Activated gamma-delta T cell treated with Interleukin-2 at 50 U/mL for 16 hours (primary cell): ENCODE measurements around the gene LAMA2.
"Not testable (repeated sequence)": the region's sequence is repeated elsewhere in the genome, so short reads cannot be mapped to it uniquely, and the experiment has no call there.

ENCODE experiments used
- DNase-seq: peaks from one replicate; pipeline ENCODE4 v3.0.0-alpha.2; 2020

LAMA2 gene

DNA sequence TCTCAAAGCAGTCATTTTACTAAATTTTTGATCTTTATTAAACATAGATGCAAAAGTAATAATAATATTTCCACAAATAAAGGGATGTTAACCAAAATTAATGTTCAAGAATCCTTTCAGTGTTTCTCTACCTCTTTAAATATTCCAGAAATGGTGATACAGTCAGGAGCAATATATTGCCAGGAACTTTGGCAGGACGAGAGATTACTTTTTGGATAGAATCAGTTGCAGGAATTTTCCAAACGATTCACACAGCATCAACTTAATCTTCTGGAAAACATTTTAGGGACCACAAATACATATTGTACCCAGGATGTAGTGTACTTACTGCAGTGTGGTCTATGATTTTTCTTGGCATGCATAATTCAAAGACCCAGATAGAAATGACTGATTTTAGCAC, 125.7 kb downstream of the LAMA2 start:
- no peak for DNase-seq

DNA sequence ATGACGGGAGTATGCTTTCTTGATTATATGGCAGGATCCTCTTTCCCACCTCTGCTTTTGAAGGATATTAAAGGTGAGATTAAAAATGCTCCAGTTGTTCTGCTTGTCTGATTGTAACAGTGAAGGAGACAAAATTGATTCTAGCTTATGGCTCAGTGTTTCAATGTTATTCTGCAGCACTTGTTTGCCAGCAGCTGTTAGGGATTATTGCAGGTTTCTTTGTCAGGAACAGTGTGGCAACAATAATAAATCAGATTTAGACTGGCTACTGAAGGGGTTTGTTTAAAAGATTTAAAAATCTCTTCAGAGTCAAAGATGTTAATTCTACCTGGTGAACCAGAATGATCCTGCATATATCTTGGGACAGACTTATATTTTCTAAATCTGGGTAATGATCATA, 126.9 kb downstream of the LAMA2 start:
- no peak for DNase-seq

DNA sequence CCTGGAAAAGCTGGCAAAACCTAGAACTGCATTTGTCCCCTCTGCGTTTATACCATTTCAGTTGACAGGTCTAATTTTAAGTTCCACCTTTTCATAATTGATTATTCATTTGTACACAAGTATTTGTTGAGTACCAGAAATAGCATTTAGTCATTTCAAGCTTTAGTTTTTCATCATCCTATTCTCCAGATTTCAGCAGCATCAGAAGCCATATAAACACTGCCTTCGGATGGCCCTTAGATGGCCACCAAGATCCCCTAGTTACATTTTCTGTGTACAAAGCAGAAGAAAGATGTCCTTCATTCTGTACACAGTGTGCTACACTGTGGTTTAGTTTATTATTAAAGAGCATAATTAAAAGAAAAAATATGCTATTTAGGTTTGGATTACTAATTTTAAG, 131.4 kb downstream of the LAMA2 start:
- no peak for DNase-seq

DNA sequence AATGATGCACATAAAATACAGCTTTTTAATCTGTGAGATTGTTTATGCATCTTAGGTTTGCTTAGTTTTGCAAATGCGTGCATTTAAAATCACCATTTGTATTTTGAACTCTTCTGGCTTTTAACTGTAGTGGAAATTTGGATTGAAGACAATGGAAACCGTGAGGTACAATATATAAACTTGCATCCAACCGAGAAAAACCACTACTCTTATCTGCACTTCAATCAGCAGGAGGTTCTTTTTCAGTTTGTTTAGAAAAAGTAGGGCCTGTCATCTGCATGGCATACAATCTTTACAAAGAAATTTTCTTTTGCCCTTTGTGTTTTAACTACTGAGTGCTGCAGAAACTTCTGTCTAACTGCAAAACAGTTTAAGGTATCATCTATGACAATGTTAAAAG, 132.8 kb downstream of the LAMA2 start:
- DNase-seq = no peak

DNA sequence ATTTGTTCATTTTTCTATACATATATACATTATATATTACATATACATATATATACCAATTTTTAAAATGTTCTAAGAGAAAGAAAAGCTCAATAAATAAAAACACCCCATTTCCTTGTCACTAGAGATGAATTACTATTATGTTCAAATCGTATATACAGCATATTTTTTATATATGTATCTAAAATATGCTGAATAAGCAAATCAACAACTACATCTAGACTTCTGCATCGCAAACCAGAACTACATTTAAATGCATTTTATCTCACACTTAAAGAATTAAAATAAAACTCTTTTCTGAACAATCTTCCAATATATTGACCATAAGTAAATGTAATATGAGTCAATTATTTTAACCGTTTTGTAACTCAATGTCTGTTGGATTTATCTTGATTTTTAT, 133.9 kb downstream of the LAMA2 start:
- no peak for DNase-seq

DNA sequence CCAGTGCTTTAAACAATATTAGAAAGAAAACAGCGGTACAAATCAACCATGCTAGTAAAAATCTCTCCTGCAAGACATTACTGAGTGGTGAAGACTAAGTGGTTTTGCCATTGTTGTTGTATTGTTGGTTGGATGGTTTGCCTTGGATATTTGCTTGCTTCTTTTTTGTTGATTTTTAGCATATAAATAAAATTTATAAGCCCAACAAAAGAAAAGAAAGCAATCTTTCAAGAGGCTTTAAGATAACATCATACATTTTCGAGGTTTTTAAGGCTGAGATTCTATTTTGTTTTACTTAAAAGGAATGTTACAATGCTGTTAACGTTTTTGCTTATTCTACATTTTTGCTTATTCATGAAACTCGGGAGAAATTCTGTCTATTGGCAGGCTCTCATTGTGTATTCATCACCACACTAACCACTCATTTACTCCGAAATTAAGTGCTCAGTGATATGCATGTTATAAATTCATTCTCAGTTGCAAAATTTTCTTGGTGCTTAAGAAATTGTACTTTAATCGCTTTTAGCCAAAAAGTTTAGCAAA, 139.1 kb downstream of the LAMA2 start:
- DNase-seq = no peak

DNA sequence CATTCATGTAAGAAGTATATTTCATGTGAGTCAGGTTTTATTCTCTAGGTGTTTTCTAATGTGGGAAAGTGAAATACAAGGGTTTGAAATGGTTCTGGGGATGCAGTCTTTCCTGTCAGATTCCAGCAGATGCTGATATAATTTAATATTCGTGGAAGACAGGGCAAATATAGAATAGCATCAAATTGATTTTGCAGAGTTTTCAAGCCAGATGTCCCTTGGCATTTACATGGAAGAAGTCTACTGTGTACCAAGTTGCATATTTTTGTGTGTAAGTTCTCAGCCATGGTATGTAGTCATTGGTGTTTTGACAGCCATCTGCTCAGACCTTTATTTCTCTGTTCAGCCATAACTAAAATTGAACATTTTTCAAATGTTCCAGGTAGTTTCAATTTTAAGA, 143.7 kb downstream of the LAMA2 start:
- no peak for DNase-seq

DNA sequence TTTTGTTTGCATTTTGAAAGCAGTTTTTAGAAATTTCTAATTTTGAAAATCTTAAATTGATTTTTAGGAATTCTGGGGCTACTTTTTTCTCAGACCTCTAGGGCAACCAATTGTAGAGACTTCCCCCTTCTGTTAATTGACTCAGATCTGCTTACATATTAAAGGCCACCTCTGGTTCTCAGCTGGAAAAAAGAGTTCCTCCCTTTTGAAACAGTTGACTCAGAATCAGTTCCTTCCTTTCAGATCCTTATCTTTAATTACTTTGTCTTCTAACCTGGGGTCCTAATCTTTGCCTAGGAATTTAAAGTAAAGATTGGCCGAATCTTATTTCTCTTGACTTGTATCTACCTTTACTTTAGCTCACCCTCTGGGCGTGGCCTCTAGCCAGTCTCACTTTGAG, 146.8 kb downstream of the LAMA2 start:
- DNase-seq = no peak

DNA sequence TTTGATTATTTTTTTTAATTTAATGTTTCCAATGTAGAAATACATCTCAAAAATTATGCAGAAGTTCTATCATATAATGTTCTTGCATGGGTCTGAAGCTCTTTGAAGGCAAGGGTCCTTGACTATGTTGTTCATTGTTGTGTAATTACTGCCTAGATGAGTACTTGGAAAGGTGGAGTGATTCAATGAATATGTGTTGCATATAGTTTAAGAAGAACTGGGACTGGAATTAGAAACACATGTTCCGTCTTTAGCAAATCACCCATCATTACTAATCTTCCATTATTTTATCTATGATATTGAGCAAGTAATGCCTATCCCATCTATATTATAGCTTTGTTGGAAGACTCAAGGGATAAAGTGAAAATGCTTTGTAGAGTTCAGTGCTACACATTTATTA, 147.3 kb downstream of the LAMA2 start:
- no peak for DNase-seq

DNA sequence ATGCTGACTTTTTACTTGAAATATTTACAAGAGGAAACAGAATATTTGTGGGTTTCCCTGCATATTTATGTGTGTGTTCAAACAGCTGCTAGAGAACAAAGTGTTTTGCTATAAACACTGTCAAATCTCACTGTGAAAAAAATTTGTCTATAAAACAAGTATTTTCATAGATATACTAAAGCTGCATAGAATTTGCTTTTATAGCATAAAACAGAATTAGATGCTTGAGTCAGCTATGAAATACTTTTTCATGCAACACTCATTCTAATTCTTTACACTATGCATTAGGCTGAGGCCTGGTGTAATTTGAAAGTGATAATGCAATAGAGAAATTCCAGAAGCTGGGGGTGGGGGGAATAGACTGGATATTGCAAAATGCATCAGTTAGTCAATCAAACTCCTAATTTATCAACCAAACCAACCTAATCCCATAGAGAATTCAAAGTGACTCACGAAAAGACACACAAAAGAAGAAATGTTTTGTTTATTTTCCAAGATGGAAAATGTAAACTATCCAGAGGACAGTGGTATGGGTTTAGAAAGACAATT, 148.2 kb downstream of the LAMA2 start:
- DNase-seq = no peak

DNA sequence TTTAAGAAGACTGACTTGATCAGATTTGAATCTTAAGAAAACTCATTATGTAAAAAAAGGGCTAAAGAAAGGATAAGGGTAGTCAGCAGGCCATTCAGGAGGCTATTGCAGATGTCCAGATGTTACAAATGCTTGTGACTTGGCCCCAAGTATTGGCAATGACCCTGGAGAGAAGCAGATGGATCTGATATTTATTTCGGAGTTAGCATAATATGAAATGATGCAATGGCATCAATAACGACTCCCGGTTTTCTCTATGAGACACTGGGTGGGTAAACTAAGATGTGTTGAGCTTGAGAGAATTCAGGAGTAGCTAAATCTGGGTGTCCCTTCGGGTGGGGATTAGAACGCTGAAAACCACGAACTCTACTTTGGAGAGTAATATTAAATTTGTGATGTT, 149.7 kb downstream of the LAMA2 start:
- no peak for DNase-seq

DNA sequence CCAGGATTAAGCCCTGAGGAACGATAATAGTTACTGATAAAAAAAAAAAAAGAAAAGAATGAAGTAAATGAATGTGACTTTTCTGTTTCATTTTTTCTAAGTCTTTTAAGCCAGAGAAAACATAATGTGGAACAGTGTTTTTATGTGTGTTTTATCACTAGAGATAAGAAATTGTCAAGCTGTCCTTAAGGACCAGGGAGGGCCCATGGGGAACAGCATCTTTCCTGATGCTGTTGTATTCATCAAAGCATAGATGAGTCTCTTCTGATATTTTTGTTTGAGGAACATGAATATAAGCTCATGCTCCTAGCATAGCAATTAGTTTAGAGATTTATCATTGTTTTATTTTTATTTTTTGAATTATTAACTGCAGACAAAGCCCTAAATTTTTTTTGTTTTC, 150.2 kb downstream of the LAMA2 start:
- no peak for DNase-seq

DNA sequence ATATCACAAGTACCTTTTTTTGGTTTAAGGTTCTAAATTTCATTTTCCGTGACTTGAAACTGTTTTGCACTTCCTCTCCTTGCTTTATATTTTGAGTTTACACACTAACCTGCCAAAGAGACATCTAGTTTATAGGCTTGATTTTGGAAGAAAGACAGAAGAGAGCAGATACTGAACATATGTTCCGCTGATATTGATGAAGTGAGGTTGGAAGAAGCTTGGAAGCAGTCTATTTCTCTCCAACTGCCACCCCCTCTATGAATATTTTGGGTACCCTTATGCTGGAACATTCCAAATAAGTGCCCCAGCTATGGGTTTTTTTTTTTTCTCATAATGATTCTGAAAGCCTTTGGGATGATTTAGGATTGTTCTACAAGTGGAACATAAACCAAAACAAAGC, 150.6 kb downstream of the LAMA2 start:
- no peak for DNase-seq

DNA sequence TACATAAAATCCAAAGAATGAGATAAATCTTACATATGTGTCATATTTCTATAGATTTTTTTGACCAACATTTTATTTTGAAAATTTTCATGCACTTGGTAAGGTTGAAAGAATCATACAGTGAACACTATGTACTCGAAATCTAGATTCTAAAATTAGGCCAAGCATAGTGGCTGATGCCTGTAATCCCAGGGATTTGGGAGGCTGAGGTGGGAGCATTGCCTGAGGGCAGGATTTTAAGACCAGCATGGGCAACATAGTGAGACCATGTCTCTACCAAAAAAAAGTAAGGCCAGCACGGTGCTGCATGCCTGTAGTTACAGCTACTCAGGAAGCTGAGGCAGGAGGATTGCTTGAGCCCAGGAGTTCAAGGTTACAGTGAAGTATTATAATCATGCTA, 158.6 kb downstream of the LAMA2 start:
- DNase-seq = no peak

DNA sequence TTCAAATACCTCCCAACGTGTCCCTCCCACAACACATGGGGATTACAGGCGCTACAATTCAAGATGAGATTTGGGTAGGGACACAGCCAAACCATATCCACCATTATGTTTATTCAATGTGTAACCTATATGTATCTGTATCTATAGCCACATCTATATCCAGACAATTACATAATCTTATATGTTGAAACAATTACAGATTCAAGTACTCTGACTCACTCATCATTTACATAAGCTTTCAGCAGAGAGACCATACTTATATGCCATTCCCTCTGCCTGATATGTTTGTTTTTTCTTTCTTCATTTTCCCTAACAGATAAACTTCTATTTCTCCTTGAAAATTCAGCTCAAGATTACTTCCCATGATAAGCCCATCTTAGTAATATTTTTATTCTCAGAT, 163.6 kb downstream of the LAMA2 start:
- no peak for DNase-seq

DNA sequence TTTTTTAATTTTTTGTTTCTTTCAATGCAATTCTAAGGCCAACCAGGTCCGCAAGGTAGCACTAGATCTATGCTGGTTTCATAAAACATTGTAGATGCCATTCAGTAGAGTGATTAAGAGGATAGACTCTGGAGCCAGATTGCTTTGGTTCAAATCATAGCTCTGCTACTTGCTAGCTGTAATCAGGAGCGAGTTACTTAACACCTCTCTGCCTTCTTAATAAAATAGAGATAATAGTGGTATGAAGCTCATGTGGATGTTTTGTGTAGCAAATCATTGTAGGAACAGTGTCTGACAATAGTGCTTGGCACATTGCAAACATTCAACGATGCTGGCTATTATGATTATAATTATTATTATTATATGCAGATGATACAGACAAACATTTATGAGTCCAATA, 164.9 kb downstream of the LAMA2 start:
- no peak for DNase-seq

DNA sequence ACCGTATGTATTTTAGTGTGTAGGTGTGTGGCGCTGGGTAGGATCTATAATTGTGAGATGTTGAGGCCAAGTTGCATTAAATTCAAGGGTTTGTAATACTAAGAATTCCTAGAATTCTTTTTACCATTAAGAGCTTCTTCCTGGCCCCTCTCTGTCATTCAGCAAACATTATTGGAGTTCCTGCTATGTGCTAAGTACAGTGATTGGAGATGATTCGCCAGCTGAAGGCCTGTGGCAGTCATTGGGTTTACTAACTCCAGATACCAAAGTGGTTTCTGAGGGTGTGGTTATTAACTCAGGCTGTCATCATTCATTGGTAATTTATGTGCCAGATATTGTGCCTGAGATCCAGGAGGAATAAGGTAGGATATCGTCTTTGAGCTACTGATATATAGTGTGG, 167.1 kb downstream of the LAMA2 start:
- no peak for DNase-seq

DNA sequence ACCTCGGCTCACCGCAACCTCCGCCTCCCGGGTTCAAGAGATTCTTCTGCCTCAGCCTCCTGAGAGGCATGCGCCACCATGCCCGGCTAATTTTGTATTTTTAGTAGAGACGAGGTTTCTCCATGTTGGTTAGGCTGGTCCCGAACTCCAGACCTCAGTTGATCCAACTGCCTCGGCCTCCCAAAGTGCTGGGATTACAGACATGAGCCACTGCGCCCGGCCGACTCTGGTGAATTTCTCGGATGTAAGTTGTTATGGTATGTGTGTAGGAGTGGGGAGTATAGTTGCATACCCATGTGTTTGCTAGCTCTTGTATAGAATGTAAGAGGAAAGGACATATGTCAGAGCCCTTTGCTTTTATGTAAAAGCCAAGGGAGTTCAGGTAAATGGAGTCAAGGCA, 170.2 kb downstream of the LAMA2 start:
- DNase-seq = not testable (repeated sequence)

DNA sequence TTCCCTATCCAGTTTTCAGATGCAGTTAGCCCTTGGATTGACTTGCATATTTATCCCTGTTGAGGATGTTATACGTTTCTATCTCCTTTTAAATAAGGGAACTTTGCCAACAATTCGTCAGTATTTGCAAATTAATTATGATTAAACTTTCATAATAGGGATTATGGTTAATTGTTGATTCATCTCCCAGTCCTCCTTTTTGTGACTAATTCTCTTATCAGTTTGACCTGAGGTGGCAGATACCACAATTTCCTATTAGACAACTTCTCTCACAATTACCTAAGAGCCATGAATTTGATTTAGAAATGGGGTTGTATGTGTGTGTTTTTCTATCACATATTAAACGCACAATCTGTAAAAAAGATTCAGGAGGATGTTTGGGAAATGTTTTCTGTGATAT, 172.9 kb downstream of the LAMA2 start:
- DNase-seq = no peak

DNA sequence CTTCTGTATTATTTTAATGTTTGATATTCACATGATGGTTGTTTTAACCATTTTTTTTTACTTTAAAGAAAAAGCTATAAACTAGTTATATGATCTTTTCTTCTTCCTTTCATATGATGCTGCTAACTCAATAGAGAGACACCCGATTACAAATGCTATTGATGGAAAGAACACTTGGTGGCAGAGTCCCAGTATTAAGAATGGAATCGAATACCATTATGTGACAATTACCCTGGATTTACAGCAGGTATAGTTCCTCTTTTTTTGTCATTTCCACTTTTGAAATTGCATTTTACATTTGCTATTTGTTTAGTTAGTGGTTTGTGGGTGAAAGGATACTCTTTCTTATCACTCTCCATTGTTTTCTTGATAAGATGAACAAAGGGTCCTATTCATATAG, 176.7 kb downstream of the LAMA2 start:
- no peak for DNase-seq

DNA sequence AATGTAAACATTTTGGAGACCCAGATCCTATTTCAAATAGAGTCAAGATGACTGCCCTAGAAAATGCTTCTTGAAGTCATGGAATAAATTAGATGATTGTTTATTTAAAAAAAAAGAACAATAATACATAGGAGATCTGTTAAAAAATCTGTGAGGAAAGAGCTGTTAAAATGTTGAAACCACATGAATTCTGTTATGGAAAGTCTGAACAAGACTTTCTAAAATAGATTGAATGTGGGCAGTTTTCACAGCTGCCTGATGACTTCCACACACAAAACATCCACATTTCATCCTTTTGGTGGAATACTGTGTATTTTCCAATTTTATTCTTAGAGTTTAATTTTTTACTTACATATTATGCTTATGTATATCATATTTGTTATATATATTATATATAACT, 186.1 kb downstream of the LAMA2 start:
- no peak for DNase-seq

DNA sequence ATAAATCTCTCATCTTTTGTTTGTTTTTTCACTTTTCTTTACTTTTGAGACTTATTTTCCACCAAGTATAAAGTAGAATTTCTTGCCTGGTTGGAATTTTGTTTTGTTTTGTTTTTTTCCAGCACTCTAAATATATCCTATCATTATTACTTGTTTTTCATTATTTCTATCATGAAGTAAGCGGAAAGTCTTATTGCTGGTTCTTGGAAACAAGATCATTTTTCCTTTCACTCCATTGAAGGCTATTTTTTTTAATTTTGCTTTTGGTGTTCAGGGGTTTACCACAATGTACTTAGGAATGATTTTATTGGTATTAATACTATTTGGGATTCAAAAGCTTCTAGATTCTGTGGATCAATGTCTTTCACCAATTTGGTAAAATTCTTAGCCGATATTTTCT, 190.1 kb downstream of the LAMA2 start:
- no peak for DNase-seq

DNA sequence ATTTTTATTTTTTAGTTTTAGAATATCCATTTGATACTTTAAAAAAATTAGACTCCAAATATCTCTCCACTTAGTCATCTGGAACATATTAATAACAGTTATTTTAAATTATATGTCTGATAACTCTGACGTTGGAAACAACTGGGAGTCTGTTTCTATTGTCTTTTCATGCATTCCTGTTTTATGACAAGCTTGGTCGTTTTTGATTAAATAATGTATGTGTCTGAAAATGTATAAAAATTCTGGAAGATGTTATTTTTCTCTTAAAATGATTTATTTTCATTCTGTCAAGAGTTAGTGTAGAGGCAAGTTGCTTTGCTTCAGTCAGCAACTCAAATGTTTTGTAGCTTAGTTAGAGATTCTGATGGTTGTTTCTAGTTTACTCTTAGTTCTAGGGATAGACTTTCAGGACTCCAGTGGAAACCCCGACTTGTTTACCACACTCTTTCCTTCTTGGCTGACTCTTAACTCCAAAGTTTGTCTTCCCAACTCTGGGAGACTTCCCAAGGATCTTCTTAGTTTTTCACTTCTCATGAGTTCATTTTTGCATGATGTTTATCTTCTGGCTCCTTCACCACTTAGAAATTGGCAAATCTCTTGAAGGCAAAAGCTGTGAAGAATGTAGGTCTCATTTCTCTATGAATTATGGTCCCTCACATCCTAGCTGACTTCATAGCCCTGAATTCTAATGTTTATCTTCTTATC, 190.9 kb downstream of the LAMA2 start:
- DNase-seq = no peak

DNA sequence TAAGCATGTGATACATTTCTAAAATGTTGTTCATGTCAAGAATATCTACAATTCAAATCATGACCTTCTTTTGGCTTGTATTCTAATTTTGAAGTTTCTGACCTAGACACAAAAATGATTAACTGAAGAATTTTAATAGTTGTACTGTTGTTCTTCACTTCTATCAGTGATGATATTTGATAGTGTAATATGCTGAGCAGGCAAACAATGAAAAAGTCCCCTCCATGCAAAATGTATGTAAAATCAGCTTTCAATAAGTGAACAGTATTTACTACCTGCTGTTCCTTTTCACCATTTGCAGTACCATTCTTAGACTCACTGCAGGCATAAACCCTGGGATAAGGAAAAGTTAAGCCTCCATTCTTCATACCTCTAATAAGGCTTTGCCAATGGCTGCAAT, 201.5 kb downstream of the LAMA2 start:
- no peak for DNase-seq

DNA sequence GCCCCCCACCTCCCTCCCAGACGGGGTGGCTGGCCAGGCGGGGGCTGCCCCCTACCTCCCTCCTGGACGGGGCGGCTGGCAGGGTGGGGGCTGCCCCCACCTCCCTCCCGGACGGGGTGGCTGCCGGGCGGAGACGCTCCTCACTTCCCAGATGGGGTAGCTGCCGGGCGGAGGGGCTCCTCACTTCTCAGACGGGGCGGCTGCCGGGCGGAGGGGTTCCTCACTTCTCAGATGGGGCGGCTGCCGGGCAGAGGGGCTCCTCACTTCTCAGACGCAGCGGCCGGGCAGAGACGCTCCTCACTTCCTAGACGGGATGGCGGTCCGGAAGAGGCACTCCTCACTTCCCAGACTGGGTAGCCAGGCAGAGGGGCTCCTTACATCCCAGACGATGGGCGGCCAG, 205.5 kb downstream of the LAMA2 start:
- DNase-seq = not testable (repeated sequence)
